Left ventricle myocardium superior (tissue), 1 donor: ENCODE data around the gene HAX1. TPM values are rescaled to one million over a fixed set of nuclear protein-coding genes. Genes with fewer than 3 reads are reported as not detected.
A peak's percentile ranks its signal among the peaks of the same experiment; 100 is the strongest.
"Not testable (repeated sequence)": the region's sequence is repeated elsewhere in the genome, so short reads cannot be mapped to it uniquely, and the experiment has no call there.

Experiments used
- ATAC-seq: fragments of 200-7000 bp; cut with Tn5 transposase; one replicate; pipeline ENCODE4 v1.9.1; 2020; ENCODE audit warnings: mild to moderate bottlenecking, moderate library complexity
- DNase-seq: peaks from one replicate; pipeline ENCODE4 v3.0.0-alpha.2; 2020
- intact Hi-C: fragments of 100-400 bp; cut with micrococcal nuclease; formaldehyde crosslinking; loops from one replicate; pipeline ENCODE4 v1.11.0; 2022
- total RNA-seq: library from RNA; stranded (reverse); fragmentation: NEBNext Ultra II Directional; extraction: Animal tissue kit (Norgen Biotek cat#: 25700); gene quantifications from one replicate; pipeline ENCODE4 v1.2.1, GENCODE V29; 2021
- donor health status: DM: no; HTN: yes; CAD: no; lungs with severe emphysema.

The HAX1 gene
- total RNA-seq, 1 donor from 2014 or later: 181 TPM

GRCh38 chr1:154270833-154271232 lies 1.6 kb upstream of the HAX1 start:
- ATAC-seq (no peak), DNase-seq (no peak)
- intact Hi-C loops: no loop called here

GRCh38 chr1:154272999-154273563 lies 652 bp downstream of the HAX1 start:
- DNase-seq (no peak), ATAC-seq (no peak)
- intact Hi-C loops: no loop called here

GRCh38 chr1:154276797-154277196 lies 4.4 kb downstream of the HAX1 start:
- intact Hi-C loops: no loop called here
- ATAC-seq (no peak), DNase-seq (no peak)

GRCh38 chr1:154287591-154287990 lies 15.2 kb downstream of the HAX1 start:
- DNase-seq, ATAC-seq, intact Hi-C loops: not testable (repeated sequence)

GRCh38 chr1:154288661-154289060 lies 16.2 kb downstream of the HAX1 start:
- no peak for DNase-seq
- intact Hi-C loops: no loop called here
- ATAC-seq: no peak

- intact Hi-C loops: no loop called here
- ATAC-seq (no peak), DNase-seq (no peak)
Measured at GRCh38 chr1:154290921-154291320, 18.5 kb downstream of the HAX1 start.

GRCh38 chr1:154295408-154296235 lies 23.2 kb downstream of the HAX1 start:
- DNase-seq (no peak), ATAC-seq (no peak)
- intact Hi-C loops: no loop called here

- intact Hi-C loops: no loop called here
Measured at GRCh38 chr1:154301582-154301981, 29.2 kb downstream of the HAX1 start.

GRCh38 chr1:154304664-154305337 lies 32.4 kb downstream of the HAX1 start:
- no peak for ATAC-seq
- intact Hi-C loops: no loop called here
- DNase-seq: no peak

More at GRCh38 chr1:154301582-154301981, 29.2 kb downstream of the HAX1 start:
- ATAC-seq (no peak), DNase-seq (no peak)

GRCh38 chr1:154306151-154306550 lies 33.7 kb downstream of the HAX1 start:
- intact Hi-C loops: no loop called here
- ATAC-seq (no peak), DNase-seq (no peak)

GRCh38 chr1:154307670-154308270 lies 35.3 kb downstream of the HAX1 start:
- DNase-seq, intact Hi-C loops, ATAC-seq: not testable (repeated sequence)

GRCh38 chr1:154309136-154309535 lies 36.7 kb downstream of the HAX1 start:
- intact Hi-C loops, DNase-seq, ATAC-seq: not testable (repeated sequence)

- DNase-seq, ATAC-seq, intact Hi-C loops: not testable (repeated sequence)
Measured at GRCh38 chr1:154312229-154313065, 40.0 kb downstream of the HAX1 start.

GRCh38 chr1:154313066-154313356 lies 40.6 kb downstream of the HAX1 start:
- DNase-seq: no peak
- ATAC-seq: no peak
- intact Hi-C loops: no loop called here

GRCh38 chr1:154314226-154314625 lies 41.8 kb downstream of the HAX1 start:
- ATAC-seq, intact Hi-C loops, DNase-seq: not testable (repeated sequence)

GRCh38 chr1:154316704-154317103 lies 44.3 kb downstream of the HAX1 start:
- DNase-seq (no peak), ATAC-seq (no peak)
- intact Hi-C loops: no loop called here

- DNase-seq (no peak), ATAC-seq (no peak)
- intact Hi-C loops: no loop called here
Measured at GRCh38 chr1:154318386-154318785, 46.0 kb downstream of the HAX1 start.

- intact Hi-C loops: no loop called here
- DNase-seq (no peak), ATAC-seq (peak; percentile 49)
Measured at GRCh38 chr1:154320882-154321608, 48.6 kb downstream of the HAX1 start, which contains the start of gene AQP10. Gene AQP10, plus strand, starts transcription at chr1:154321093. Its CDS starts 63 bp downstream, at chr1:154321156.
